SK-N-SH (cell line): Measurements from ENCODE around the gene TLR3. TPM values are rescaled to one million over a fixed set of nuclear protein-coding genes. Genes with fewer than 3 reads are reported as not detected.

Experiments used
- CTCF ChIA-PET: fragments of 300-600, 350-600 bp; formaldehyde crosslinking; extraction: SDS; loops from one replicate; lab custom pipeline; 2021; lab: Yijun Ruan, JAX
- POLR2A ChIA-PET: fragments of 350-600 bp; sonication (Branson Sonifier 250); formaldehyde crosslinking; extraction: SDS; loops from one replicate; lab custom pipeline; 2020; ENCODE audit warnings: antibody characterized with exemption, inconsistent platforms; lab: Yijun Ruan, JAX
- DNase-seq: peaks from one replicate; pipeline ENCODE4 v3.0.0; 2012
- H2AFZ ChIP-seq: fragments of 200-600 bp; sonication (generic); 2 replicates; pipeline ENCODE4 v1.8.1; 2016; ENCODE audit warnings: antibody characterized with exemption, mild to moderate bottlenecking, low read depth
- H3F3A ChIP-seq: fragments of 200-600 bp; sonication (generic); replicated peaks from 2 replicates; pipeline ENCODE3; 2016; ENCODE audit warnings: antibody characterized with exemption, mild to moderate bottlenecking; ENCODE audit not compliant: insufficient read depth
- H3K27ac ChIP-seq, 2 experiments: fragments of 200-500 bp in 1 of 2; fragments of 200-600 bp in 1 of 2; sonication (Bioruptor generic) in 1 of 2; sonication (generic), shearing (Covaris generic) in 1 of 2; 2 replicates each; pipeline versions ENCODE4 v1.5.1 to v1.6.1; 2014 to 2016; ENCODE audit warnings: low read depth in 2 of 2, inconsistent platforms in 1 of 2, low read length in 1 of 2, mild to moderate bottlenecking in 1 of 2, mixed read lengths in 1 of 2
- H3K27me3 ChIP-seq: fragments of 200-600 bp; sonication (generic), shearing (Covaris generic); 2 replicates; pipeline ENCODE4 v1.6.1; 2016; ENCODE audit warnings: mixed run types; ENCODE audit not compliant: insufficient read depth
- H3K36me3 ChIP-seq, 2 experiments: fragments of 200-500 bp in 1 of 2; fragments of 200-600 bp in 1 of 2; sonication (Bioruptor generic) in 1 of 2; sonication (generic) in 1 of 2; replicated peaks in 1 of 2; 2 replicates each; pipeline versions ENCODE3 to v1.5.1; 2014 to 2016; ENCODE audit warnings: low read length in 1 of 2, mild to moderate bottlenecking in 1 of 2; ENCODE audit not compliant: insufficient read depth in 2 of 2, control insufficient read depth in 1 of 2
- H3K4me1 ChIP-seq, 2 experiments: fragments of 200-500 bp in 1 of 2; fragments of 200-600 bp in 1 of 2; sonication (Bioruptor generic) in 1 of 2; sonication (generic), shearing (Covaris generic) in 1 of 2; 2 replicates each; pipeline versions ENCODE4 v1.5.1 to v1.6.1; 2014 to 2016; ENCODE audit warnings: low read depth in 1 of 2, low read length in 1 of 2, mixed run types in 1 of 2; ENCODE audit not compliant: insufficient read depth in 2 of 2, control insufficient read depth in 1 of 2
- H3K4me2 ChIP-seq: fragments of 200-600 bp; sonication (generic), shearing (Covaris generic); 2 replicates; pipeline ENCODE4 v1.6.1; 2017; ENCODE audit warnings: mixed run types
- H3K4me3 ChIP-seq, 2 experiments: fragments of 200-500 bp in 1 of 2; fragments of 200-600 bp in 1 of 2; sonication (Bioruptor generic) in 1 of 2; sonication (generic), shearing (Covaris generic) in 1 of 2; 2 replicates each; pipeline versions ENCODE4 v1.5.1 to v1.8.1; 2014 to 2016; ENCODE audit warnings: low read depth in 2 of 2, inconsistent platforms in 1 of 2, low read length in 1 of 2, mild to moderate bottlenecking in 1 of 2, mixed read lengths in 1 of 2, moderate library complexity in 1 of 2
- H3K79me2 ChIP-seq: fragments of 200-600 bp; sonication (generic); 2 replicates; pipeline ENCODE4 v1.8.1; 2017; ENCODE audit warnings: mild to moderate bottlenecking; ENCODE audit not compliant: insufficient read depth
- H3K9ac ChIP-seq: fragments of 200-600 bp; sonication (generic); 2 replicates; pipeline ENCODE4 v1.6.1; 2017; ENCODE audit warnings: mixed run types
- H3K9me2 ChIP-seq: fragments of 200-600 bp; sonication (generic); 2 replicates; pipeline ENCODE4 v1.6.1; 2017; ENCODE audit warnings: mixed run types
- H3K9me3 ChIP-seq: fragments of 200-600 bp; sonication (generic); 2 replicates; pipeline ENCODE4 v1.6.1; 2017; ENCODE audit warnings: mixed run types, mild to moderate bottlenecking, moderate library complexity
- H4K20me1 ChIP-seq: fragments of 200-600 bp; sonication (generic); 2 replicates; pipeline ENCODE4 v1.6.1; 2017; ENCODE audit warnings: mild to moderate bottlenecking, mixed run types; ENCODE audit not compliant: insufficient read depth
- CHD2 ChIP-seq: fragments of 150-350 bp; IDR thresholded peaks from 2 replicates; pipeline ENCODE4 v1.6.1; 2018; ENCODE audit warnings: low read length; ENCODE audit not compliant: partially characterized antibody
- FOXJ3 ChIP-seq: sonication (generic); formaldehyde crosslinking; IDR thresholded peaks from 2 replicates; pipeline ENCODE4 v1.5.1; 2020; ENCODE audit warnings: mild to moderate bottlenecking, missing genetic modification reagents
- FOXM1 ChIP-seq: IDR thresholded peaks from 2 replicates; pipeline ENCODE4 v1.4.0; 2012; ENCODE audit warnings: low read depth, mild to moderate bottlenecking
- GATA2 ChIP-seq: sonication (generic); formaldehyde crosslinking; IDR thresholded peaks from 2 replicates; pipeline ENCODE4 v1.5.0; 2020; ENCODE audit warnings: mild to moderate bottlenecking, missing genetic modification reagents
- IRF3 ChIP-seq: fragments of 150-350 bp; IDR thresholded peaks from 2 replicates; pipeline ENCODE4 v1.6.1; 2016; ENCODE audit warnings: mild to moderate bottlenecking, low read depth, low read length
- MAX ChIP-seq: IDR thresholded peaks from 2 replicates; pipeline ENCODE4 v1.4.0; 2012; ENCODE audit warnings: low read depth
- NFIC ChIP-seq: IDR thresholded peaks from 2 replicates; pipeline ENCODE4 v1.4.0; 2012; ENCODE audit warnings: borderline replicate concordance
- RXRA ChIP-seq: IDR thresholded peaks from 2 replicates; pipeline ENCODE4 v1.4.0; 2012; ENCODE audit warnings: low read depth, mild to moderate bottlenecking, borderline replicate concordance
- SIN3A ChIP-seq: IDR thresholded peaks from 2 replicates; pipeline ENCODE4 v1.6.1; 2012; ENCODE audit warnings: low read depth, mild to moderate bottlenecking, low read length, moderate library complexity, borderline replicate concordance
- TAF1 ChIP-seq: IDR thresholded peaks from 2 replicates; pipeline ENCODE4 v1.6.1; 2012; ENCODE audit warnings: low read depth, mild to moderate bottlenecking, low read length, moderate library complexity, borderline replicate concordance
- TEAD4 ChIP-seq: IDR thresholded peaks from 2 replicates; pipeline ENCODE4 v1.4.0; 2012; ENCODE audit warnings: mild to moderate bottlenecking, borderline replicate concordance; ENCODE audit not compliant: insufficient read depth
- USF1 ChIP-seq: IDR thresholded peaks from 2 replicates; pipeline ENCODE4 v1.4.0; 2012; ENCODE audit warnings: low read depth, borderline replicate concordance
- YY1 ChIP-seq: IDR thresholded peaks from 2 replicates; pipeline ENCODE4 v1.4.0; 2012; ENCODE audit warnings: low read depth, mild to moderate bottlenecking
- WGBS: methylation state at CpG from one replicate; pipeline ENCODE4 v1.1.6; 2017; ENCODE audit warnings: low lambda C conversion rate; 5-methylcytosine and 5-hydroxymethylcytosine counted together
- polyA plus RNA-seq, 3 experiments: library from polyadenylated mRNA; depleted of rRNA; stranded (reverse); fragments of >200 nt; gene quantifications; 2 replicates each; pipeline ENCODE4 v1.2.3, GENCODE V29; 2012

The TLR3 gene
- polyA plus RNA-seq, 1 of the 3 experiments (the other 2 are of a cell fraction), result 0.51 TPM

GRCh38 chr4:186134257-186134656 is 65.3 kb downstream of the TLR3 start:
- no peak overlapping the region for H3K9ac ChIP-seq
- H3K27me3 ChIP-seq, result peaks cover 3% of the 10 kb centered on the region; the same call in 1 of the 2 replicates
- POLR2A ChIA-PET, result no interaction called here
- H3K4me3 ChIP-seq, result no peak overlapping the region
- no peaks in the 10 kb centered on the region for H4K20me1 ChIP-seq
- H2AFZ ChIP-seq, result no peak overlapping the region
- no peaks in the 10 kb centered on the region for H3K9me3 ChIP-seq
- H3K9me2 ChIP-seq, result no peaks in the 10 kb centered on the region
- no peak overlapping the region for H3K27ac ChIP-seq
- no peaks in the 10 kb centered on the region for H3F3A ChIP-seq
- no peak overlapping the region for H3K4me2 ChIP-seq
- H3K36me3 ChIP-seq, result no peaks in the 10 kb centered on the region
- CTCF ChIA-PET, result interaction anchor here (0.7 to 2.1 kb wide), 7 partner anchors 10 to 753 kb away, joined by 3 to 10 read pairs (median 3); no protein-coding TSS in a partner anchor
- no peaks in the 10 kb centered on the region for H3K79me2 ChIP-seq
- H3K4me1 ChIP-seq, result peaks cover 0 to 2% of the 10 kb centered on the region in 2 experiments; a peak in 1 of 4 replicates
- TF ChIP-seq TEAD4 (no peak), TAF1 (no peak), YY1 (no peak), RXRA (no peak), NFIC (no peak), MAX (no peak), CHD2 (no peak)
- WGBS, result 87% methylated on average over 3 of the region's 3 CpGs
- no peak for DNase-seq

- no peak overlapping the region for H3K4me2 ChIP-seq
- TF ChIP-seq FOXJ3 (CRISPR knock-in tag), result no peak
- TF ChIP-seq USF1, result no peak
- no peak for TF ChIP-seq FOXM1
- TF ChIP-seq SIN3A, result no peak
- TF ChIP-seq GATA2 (CRISPR knock-in tag), result no peak
- no peak for TF ChIP-seq IRF3
- TF ChIP-seq, all 33 proteins: peak for 0
- H3K27ac ChIP-seq, result no peak overlapping the region
- 71% methylated on average over 11 of the region's 11 CpGs for WGBS
- H3K4me1 ChIP-seq, result peaks cover 0 to 2% of the 10 kb centered on the region in 2 experiments; a peak in 1 of 4 replicates
- ChIA-PET POLR2A (no interaction called here), CTCF (interaction anchor here (0.7 to 3.7 kb wide), 6 partner anchors 12 to 753 kb away, joined by 3 to 28 read pairs (median 3); partner anchors contain the start of gene TLR3)
- H3K9me2 ChIP-seq, result no peaks in the 10 kb centered on the region
- H3K79me2 ChIP-seq, result no peaks in the 10 kb centered on the region
- no peak overlapping the region for H3K4me3 ChIP-seq
- no peak overlapping the region for H3K9ac ChIP-seq
- H3F3A ChIP-seq, result no peaks in the 10 kb centered on the region
- no peaks in the 10 kb centered on the region for H3K9me3 ChIP-seq
- DNase-seq, result no peak
- H3K36me3 ChIP-seq, result no peaks in the 10 kb centered on the region
- no peaks in the 10 kb centered on the region; the same call in 1 of the 2 replicates for H3K27me3 ChIP-seq
- no peaks in the 10 kb centered on the region for H4K20me1 ChIP-seq
- H2AFZ ChIP-seq, result no peak overlapping the region
Observed at GRCh38 chr4:186134861-186135260, 65.9 kb downstream of the TLR3 start.
